Upper lobe of left lung (tissue), 6 donors: Measurements from ENCODE around the gene NEU4. TPM values are rescaled to one million over a fixed set of nuclear protein-coding genes. Genes with fewer than 3 reads are reported as not detected.

Experiments used
- ATAC-seq, 2 donors: fragments of 200-7000 bp; cut with Tn5 transposase; one replicate each; pipeline ENCODE4 v1.9.1; 2022; ENCODE audit warnings: mild to moderate bottlenecking in 2 of 2, moderate library complexity in 2 of 2; ENCODE audit not compliant: low FRiP score in 2 of 2
- DNase-seq, 2 donors: peaks; one replicate each; pipeline ENCODE4 v3.0.0-alpha.2; 2019 to 2020
- H3K27ac ChIP-seq, 4 donors: fragments of 200-600 bp; sonication (generic); one replicate each; pipeline ENCODE4 v1.5.1; 2016 to 2019
- H3K27me3 ChIP-seq, 4 donors: fragments of 200-600 bp; sonication (generic); one replicate each; pipeline ENCODE4 v1.5.1; 2017 to 2019
- H3K36me3 ChIP-seq, 4 donors: fragments of 200-600 bp; sonication (generic); one replicate each; pipeline ENCODE4 v1.5.1; 2016 to 2019
- H3K4me1 ChIP-seq, 4 donors: fragments of 200-600 bp; sonication (generic); one replicate each; pipeline ENCODE4 v1.5.1; 2018 to 2019
- H3K4me3 ChIP-seq, 4 donors: fragments of 200-600 bp; sonication (generic); one replicate each; pipeline ENCODE4 v1.5.1; 2017 to 2019; ENCODE audit warnings: mild to moderate bottlenecking in 2 of 4, moderate library complexity in 1 of 4
- H3K9me3 ChIP-seq, 4 donors: fragments of 200-600 bp; sonication (generic); one replicate each; pipeline ENCODE4 v1.5.1; 2018 to 2019
- CTCF ChIP-seq, 6 experiments: fragments of 450-650 bp in 4 of 6; fragments of 200-600 bp in 2 of 6; sonication (generic) in 2 of 6; IDR thresholded peaks; one replicate each; pipeline ENCODE4 v1.5.1; 2016 to 2019; ENCODE audit warnings: antibody characterized with exemption in 6 of 6
- EP300 ChIP-seq, 4 donors: sonication (generic); formaldehyde crosslinking; IDR thresholded peaks; one replicate each; pipeline ENCODE4 v1.5.1; 2017; ENCODE audit warnings: antibody characterized with exemption in 4 of 4, control low read depth in 2 of 4
- POLR2A ChIP-seq, 4 donors: fragments of 450-650 bp; IDR thresholded peaks; one replicate each; pipeline ENCODE4 v1.5.1; 2016 to 2017; ENCODE audit warnings: antibody characterized with exemption in 4 of 4, mild to moderate bottlenecking in 2 of 4
- POLR2AphosphoS5 ChIP-seq, 2 donors: sonication (generic); formaldehyde crosslinking; IDR thresholded peaks; one replicate each; pipeline ENCODE4 v1.5.1; 2017; ENCODE audit warnings: antibody characterized with exemption in 2 of 2
- WGBS, 2 donors: methylation state at CpG; one replicate each; pipeline ENCODE4 v1.1.5; 2017 to 2018; 5-methylcytosine and 5-hydroxymethylcytosine counted together
- total RNA-seq, 6 donors: library from RNA; depleted of rRNA in 4 of 6; stranded (reverse); fragments of >200 nt in 4 of 6; gene quantifications; one replicate each; pipeline versions ENCODE4 v1.1.0 to v1.2.1, GENCODE V29; 2016 to 2021
- donor health status: DM: no; HTN: no; CAD: no; lungs with moderate emphysema.
- donor health status: DM: no; HTN: yes; CAD: no; lungs with severe emphysema.

Gene NEU4
- total RNA-seq, 6 donors from 2014 or later: 2.9 TPM; not detected in 5

- TF ChIP-seq EP300 (IDR thresholded peaks at IDR 0.05) (no peak), CTCF (IDR thresholded peaks at IDR 0.05) (no peak), POLR2AphosphoS5 (IDR thresholded peaks at IDR 0.05) (no peak), POLR2A (IDR thresholded peaks at IDR 0.05) (no peak)
- peak in 1 of 2 donors; percentile 77 for DNase-seq
- no peaks in the 10 kb centered on the region for H3K9me3 ChIP-seq
- H3K4me1 ChIP-seq: peaks cover 10 to 26% (median 16%) of the 10 kb centered on the region in 4 donors
- peaks cover 0 to 5% (median 0%) of the 10 kb centered on the region in 4 donors for H3K27me3 ChIP-seq
- WGBS, 2 donors: 65 to 75% methylated on average over 16 to 39 of the region's 52 CpGs
- no peaks in the 10 kb centered on the region for H3K36me3 ChIP-seq
- ATAC-seq: peak; percentile 2 to 37
- peak overlapping the region; percentile 26 to 75 (median 66) for H3K27ac ChIP-seq
- H3K4me3 ChIP-seq: peak overlapping the region in 3 of 4 donors; percentile 37 to 51 (median 46)
These were observed 34.5 kb downstream of the NEU4 start for GRCh38 chr2:241843321-241844065.

GRCh38 chr2:241844066-241844728, 35.2 kb downstream of the NEU4 start:
- H3K4me1 ChIP-seq: peaks cover 10 to 26% (median 16%) of the 10 kb centered on the region in 4 donors
- TF ChIP-seq CTCF (IDR thresholded peaks at IDR 0.05): peak in 5 of 6 experiments; percentile 17 to 57 (median 34)
- TF ChIP-seq POLR2AphosphoS5 (IDR thresholded peaks at IDR 0.05): peak in 1 of 2 donors; percentile 43
- peak in 2 of 4 donors; percentile 22 to 46 for TF ChIP-seq POLR2A (IDR thresholded peaks at IDR 0.05)
- no peak for TF ChIP-seq EP300 (IDR thresholded peaks at IDR 0.05)
- no peaks in the 10 kb centered on the region for H3K9me3 ChIP-seq
- peak; percentile 73 to 97 for ATAC-seq
- peak; percentile 45 to 96 for DNase-seq
- no peaks in the 10 kb centered on the region for H3K36me3 ChIP-seq
- peak overlapping the region in 2 of 4 donors; percentile 26 to 71 for H3K27ac ChIP-seq
- peak overlapping the region in 3 of 4 donors; percentile 37 to 51 (median 46) for H3K4me3 ChIP-seq
- WGBS, 2 donors: 10 to 14% methylated on average over 30 to 41 of the region's 65 CpGs
- H3K27me3 ChIP-seq: peaks cover 0 to 5% (median 0%) of the 10 kb centered on the region in 4 donors

GRCh38 chr2:241844831-241845578, 36.0 kb downstream of the NEU4 start:
- no peak overlapping the region for H3K27ac ChIP-seq
- H3K4me1 ChIP-seq: peaks cover 10 to 26% (median 16%) of the 10 kb centered on the region in 4 donors
- peaks cover 0 to 5% (median 0%) of the 10 kb centered on the region in 4 donors for H3K27me3 ChIP-seq
- ATAC-seq (no peak), DNase-seq (peak in 1 of 2 donors; percentile 79)
- WGBS, 2 donors: 81 to 86% methylated on average over 19 to 37 of the region's 37 CpGs
- no peak for TF ChIP-seq EP300 (IDR thresholded peaks at IDR 0.05)
- no peak for TF ChIP-seq POLR2A (IDR thresholded peaks at IDR 0.05)
- no peak for TF ChIP-seq POLR2AphosphoS5 (IDR thresholded peaks at IDR 0.05)
- no peak for TF ChIP-seq CTCF (IDR thresholded peaks at IDR 0.05)
- no peaks in the 10 kb centered on the region for H3K9me3 ChIP-seq
- no peaks in the 10 kb centered on the region for H3K36me3 ChIP-seq
- peak overlapping the region in 2 of 4 donors; percentile 46 to 51 for H3K4me3 ChIP-seq

- no peak for TF ChIP-seq POLR2A (IDR thresholded peaks at IDR 0.05)
- TF ChIP-seq EP300 (IDR thresholded peaks at IDR 0.05): no peak
- no peak for TF ChIP-seq CTCF (IDR thresholded peaks at IDR 0.05)
- TF ChIP-seq POLR2AphosphoS5 (IDR thresholded peaks at IDR 0.05): no peak
These were observed 37.4 kb downstream of the NEU4 start for GRCh38 chr2:241846406-241846805.

More at GRCh38 chr2:241846406-241846805, 37.4 kb downstream of the NEU4 start:
- no peak overlapping the region for H3K4me3 ChIP-seq
- 88 to 92% methylated on average over 22 of the region's 22 CpGs for WGBS, 2 donors
- no peak overlapping the region for H3K27ac ChIP-seq
- DNase-seq (no peak), ATAC-seq (no peak)
- peaks cover 10 to 26% (median 16%) of the 10 kb centered on the region in 4 donors for H3K4me1 ChIP-seq
- no peaks in the 10 kb centered on the region for H3K9me3 ChIP-seq
- no peaks in the 10 kb centered on the region for H3K36me3 ChIP-seq
- H3K27me3 ChIP-seq: peaks cover 0 to 5% (median 0%) of the 10 kb centered on the region in 4 donors
